Forelimb muscle (tissue), 1 donor: ENCODE measurements around the gene CALU. TPM values are rescaled to one million over a fixed set of nuclear protein-coding genes. Genes with fewer than 3 reads are reported as not detected.
A peak's percentile ranks its signal among the peaks of the same experiment; 100 is the strongest.

Source experiments
- DNase-seq: peaks from one replicate; pipeline ENCODE4 v3.0.0-alpha.2; 2013; ENCODE audit warnings: low read depth
- polyA plus RNA-seq: library from polyadenylated mRNA; unstranded; fragments of 120-200 nt; gene quantifications from one replicate; pipeline ENCODE4 v1.2.1, GENCODE V29; 2013; ENCODE audit not compliant: insufficient read length

The CALU gene
- polyA plus RNA-seq, result 233 TPM

GRCh38 chr7:128739048-128739962 lies at the start of gene CALU:
Gene CALU, plus strand, starts transcription at chr7:128739359. Its CDS starts 9,225 bp downstream, at chr7:128748584.
- peak; percentile 95 for DNase-seq

- DNase-seq, result no peak
Observed at GRCh38 chr7:128691227-128691626, 47.9 kb upstream of the CALU start.

- no peak for DNase-seq
Observed at GRCh38 chr7:128692623-128693270, 46.4 kb upstream of the CALU start.

- no peak for DNase-seq
Observed at GRCh38 chr7:128693373-128694015, 45.7 kb upstream of the CALU start.

GRCh38 chr7:128694738-128695137 lies 44.4 kb upstream of the CALU start:
- no peak for DNase-seq

- DNase-seq, result no peak
Observed at GRCh38 chr7:128697302-128697905, 41.8 kb upstream of the CALU start.

- DNase-seq, result no peak
Observed at GRCh38 chr7:128699196-128699712, 39.9 kb upstream of the CALU start.

GRCh38 chr7:128699895-128700294 lies 39.3 kb upstream of the CALU start:
- DNase-seq, result no peak

GRCh38 chr7:128701062-128701785 lies 37.9 kb upstream of the CALU start:
- DNase-seq, result no peak

- no peak for DNase-seq
Observed at GRCh38 chr7:128703609-128704241, 35.4 kb upstream of the CALU start.

GRCh38 chr7:128705891-128706333 lies 33.2 kb upstream of the CALU start:
- no peak for DNase-seq

GRCh38 chr7:128707752-128708151 lies 31.4 kb upstream of the CALU start:
- DNase-seq, result no peak

- DNase-seq, result no peak
Observed at GRCh38 chr7:128708235-128708634, 30.9 kb upstream of the CALU start.

GRCh38 chr7:128708824-128709223 lies 30.3 kb upstream of the CALU start:
- no peak for DNase-seq

GRCh38 chr7:128710481-128710880 lies 28.7 kb upstream of the CALU start:
- DNase-seq, result no peak

GRCh38 chr7:128713794-128714193 lies 25.4 kb upstream of the CALU start:
- no peak for DNase-seq

- no peak for DNase-seq
Observed at GRCh38 chr7:128714701-128715495, 24.3 kb upstream of the CALU start.

GRCh38 chr7:128718967-128719642 lies 20.1 kb upstream of the CALU start:
- no peak for DNase-seq

- DNase-seq, result no peak
Observed at GRCh38 chr7:128721376-128721775, 17.8 kb upstream of the CALU start.
